Gastrocnemius medialis (tissue), 4 donors: ENCODE measurements around the gene XDH.

Experiments
- POLR2A ChIP-seq, 2 donors: fragments of 450-650 bp; IDR thresholded peaks; one replicate each; pipeline ENCODE4 v1.6.1; 2017; ENCODE audit warnings: antibody characterized with exemption in 2 of 2, mild to moderate bottlenecking in 2 of 2, moderate library complexity in 2 of 2
- TF ChIP-seq, protein P1 (sequence below), 5 experiments: fragments of 450-650 bp in 3 of 5; fragments of 200-600 bp in 2 of 5; sonication (generic) in 2 of 5; IDR thresholded peaks in 4 of 5; conservative IDR thresholded peaks in 1 of 5; 1 replicate in 4 of 5; 2 replicates in 1 of 5; pipeline ENCODE4 v1.5.1; 2016 to 2019; ENCODE audit warnings: antibody characterized with exemption in 5 of 5, mild to moderate bottlenecking in 3 of 5, moderate library complexity in 3 of 5

DNA sequence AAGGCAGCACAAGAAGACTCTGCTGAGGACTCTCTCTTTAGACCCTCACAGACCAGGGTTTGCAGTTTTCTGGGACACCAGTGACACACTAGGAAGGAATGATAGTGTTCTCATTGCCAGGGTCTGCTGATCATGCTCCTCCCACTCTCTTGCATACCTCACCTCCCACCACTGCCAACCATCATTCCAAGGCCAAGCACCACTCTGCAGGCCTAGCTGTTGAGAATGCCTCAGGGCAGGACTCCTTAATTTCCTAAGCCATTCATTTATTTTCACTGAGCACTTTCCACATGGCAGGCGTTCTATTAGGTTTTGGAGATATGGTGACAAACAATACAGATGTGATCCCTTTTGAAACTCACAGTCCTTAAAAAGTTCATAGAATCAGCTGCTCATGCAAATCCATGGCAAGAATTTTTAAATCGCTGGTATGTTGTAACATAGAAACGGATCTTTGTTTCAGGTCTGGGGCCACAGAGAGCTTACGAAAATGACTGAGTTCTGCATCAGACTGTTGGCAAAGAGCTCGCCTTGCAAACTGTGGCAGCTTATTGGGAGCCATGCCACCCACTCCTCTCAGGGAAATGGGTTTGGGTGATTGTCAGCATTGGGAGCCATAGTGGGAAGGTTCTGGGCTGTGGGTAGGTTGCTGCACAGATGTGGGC lies 78.5 kb downstream of the XDH start:
- TF ChIP-seq, protein P1, sequence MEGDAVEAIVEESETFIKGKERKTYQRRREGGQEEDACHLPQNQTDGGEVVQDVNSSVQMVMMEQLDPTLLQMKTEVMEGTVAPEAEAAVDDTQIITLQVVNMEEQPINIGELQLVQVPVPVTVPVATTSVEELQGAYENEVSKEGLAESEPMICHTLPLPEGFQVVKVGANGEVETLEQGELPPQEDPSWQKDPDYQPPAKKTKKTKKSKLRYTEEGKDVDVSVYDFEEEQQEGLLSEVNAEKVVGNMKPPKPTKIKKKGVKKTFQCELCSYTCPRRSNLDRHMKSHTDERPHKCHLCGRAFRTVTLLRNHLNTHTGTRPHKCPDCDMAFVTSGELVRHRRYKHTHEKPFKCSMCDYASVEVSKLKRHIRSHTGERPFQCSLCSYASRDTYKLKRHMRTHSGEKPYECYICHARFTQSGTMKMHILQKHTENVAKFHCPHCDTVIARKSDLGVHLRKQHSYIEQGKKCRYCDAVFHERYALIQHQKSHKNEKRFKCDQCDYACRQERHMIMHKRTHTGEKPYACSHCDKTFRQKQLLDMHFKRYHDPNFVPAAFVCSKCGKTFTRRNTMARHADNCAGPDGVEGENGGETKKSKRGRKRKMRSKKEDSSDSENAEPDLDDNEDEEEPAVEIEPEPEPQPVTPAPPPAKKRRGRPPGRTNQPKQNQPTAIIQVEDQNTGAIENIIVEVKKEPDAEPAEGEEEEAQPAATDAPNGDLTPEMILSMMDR (IDR thresholded peaks at IDR 0.05 in 4 of 5, conservative IDR thresholded peaks at IDR 0.05 in 1 of 5), result no peak
- TF ChIP-seq POLR2A (IDR thresholded peaks at IDR 0.05), result no peak
